GM06990 (cell line): ENCODE measurements around the gene VPS37D.
"Not testable (repeated sequence)": the region's sequence is repeated elsewhere in the genome, so short reads cannot be mapped to it uniquely, and the experiment has no call there.

Experiments
- DNase-seq: peaks from one replicate; pipeline ENCODE4 v3.0.0-alpha.2; 2011; ENCODE audit not compliant: insufficient read length; ENCODE audit errors: extremely low read depth
- H3K27me3 ChIP-seq: replicated peaks from 2 replicates; pipeline ENCODE4 v1.6.0; 2011; ENCODE audit warnings: low read length; ENCODE audit not compliant: control insufficient read depth, insufficient read depth
- H3K36me3 ChIP-seq: 2 replicates; pipeline ENCODE4 v1.5.1; 2011; ENCODE audit warnings: low read length; ENCODE audit not compliant: control insufficient read depth, insufficient read depth
- H3K4me3 ChIP-seq: replicated peaks from 2 replicates; pipeline ENCODE4 v1.5.1; 2011; ENCODE audit warnings: low read depth, mild to moderate bottlenecking, control low read depth, low read length
- CTCF ChIP-seq: IDR thresholded peaks from 2 replicates; pipeline ENCODE4 v1.5.1; 2011; ENCODE audit warnings: low read length, control low read depth, mild to moderate bottlenecking, inconsistent platforms; ENCODE audit not compliant: insufficient read depth, poor library complexity, severe bottlenecking

The VPS37D gene

GRCh38 chr7:73707045-73707631 lies 39.5 kb downstream of the VPS37D start:
- Histone ChIP-seq H3K4me3 (no peak overlapping the region), H3K27me3 (no peaks in the 10 kb centered on the region), H3K36me3 (no peaks in the 10 kb centered on the region; the same call in 1 of the 2 replicates)
- no peak for TF ChIP-seq CTCF
- no peak for DNase-seq

- no peaks in the 10 kb centered on the region for H3K27me3 ChIP-seq
- TF ChIP-seq CTCF: no peak
- DNase-seq: no peak
- no peak overlapping the region for H3K4me3 ChIP-seq
- H3K36me3 ChIP-seq: no peaks in the 10 kb centered on the region
Observed at GRCh38 chr7:73708961-73709549, 41.4 kb downstream of the VPS37D start.

- no peak for TF ChIP-seq CTCF
- no peak for DNase-seq
- Histone ChIP-seq H3K36me3 (no peaks in the 10 kb centered on the region; the same call in 1 of the 2 replicates), H3K27me3 (no peaks in the 10 kb centered on the region), H3K4me3 (no peak overlapping the region)
Observed at GRCh38 chr7:73712773-73713172, 45.1 kb downstream of the VPS37D start.

GRCh38 chr7:73713319-73713718 lies 45.7 kb downstream of the VPS37D start:
- H3K4me3 ChIP-seq, DNase-seq, H3K36me3 ChIP-seq, H3K27me3 ChIP-seq: not testable (repeated sequence)

- no peak for TF ChIP-seq CTCF
- H3K36me3 ChIP-seq: no peaks in the 10 kb centered on the region; the same call in 1 of the 2 replicates
- no peak overlapping the region for H3K4me3 ChIP-seq
- DNase-seq: no peak
- H3K27me3 ChIP-seq: no peaks in the 10 kb centered on the region
Observed at GRCh38 chr7:73715648-73716317, 48.2 kb downstream of the VPS37D start.

GRCh38 chr7:73716318-73716890 lies 48.8 kb downstream of the VPS37D start:
- Histone ChIP-seq H3K27me3 (no peaks in the 10 kb centered on the region), H3K36me3 (no peaks in the 10 kb centered on the region; the same call in 1 of the 2 replicates), H3K4me3 (no peak overlapping the region)
- no peak for DNase-seq
- TF ChIP-seq CTCF: no peak
